Measurements from ENCODE around the gene HDAC4. TPM values are rescaled to one million over a fixed set of nuclear protein-coding genes. Genes with fewer than 3 reads are reported as not detected.
A peak's percentile ranks its signal among the peaks of the same experiment; 100 is the strongest.

The HDAC4 gene
- total RNA-seq, 2 donors from 2014 or later: 22.3 to 48.6 TPM

- Mint-ChIP-seq H3K4me3 (no peak overlapping the region), H3K27ac (peak overlapping the region in 1 of 2 donors; percentile 62), H3K9me3 (no peaks in the 10 kb centered on the region), H3K4me1 (ENCODE audit: low read depth in 2 of 2) (peaks cover 40 to 50% of the 10 kb centered on the region in 2 donors), H3K27me3 (no peaks in the 10 kb centered on the region), H3K36me3 (no peaks in the 10 kb centered on the region)
- DNase-seq (ENCODE audit: low spot score) (no peak), ATAC-seq (no peak)
Measured at GRCh38 chr2:239215136-239215925, 185.5 kb downstream of the HDAC4 start.

DNA sequence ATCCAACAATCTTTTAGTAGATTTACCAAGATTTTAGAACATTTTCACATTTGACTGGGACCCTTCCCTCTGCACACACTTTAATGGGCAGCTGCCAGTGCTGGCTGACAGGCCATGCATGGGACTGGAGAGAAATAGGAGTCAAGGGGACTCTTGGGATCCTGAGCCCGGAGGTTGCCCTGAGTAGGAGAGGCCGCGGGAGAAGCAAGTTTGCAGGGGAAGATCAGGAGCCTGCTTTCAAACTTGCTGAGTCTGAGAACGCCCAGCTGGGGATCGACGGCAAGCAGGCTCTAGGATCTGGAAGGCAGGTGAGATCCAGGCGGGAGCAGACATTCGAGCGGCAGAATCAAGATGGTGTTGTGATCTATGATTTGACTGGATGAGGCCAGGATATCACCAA, 186.1 kb downstream of the HDAC4 start:
- ATAC-seq (no peak), DNase-seq (ENCODE audit: low spot score) (no peak)
- Mint-ChIP-seq H3K36me3 (no peaks in the 10 kb centered on the region), H3K4me1 (ENCODE audit: low read depth in 2 of 2) (peaks cover 40 to 46% of the 10 kb centered on the region in 2 donors), H3K27ac (peak overlapping the region in 1 of 2 donors; percentile 62), H3K27me3 (no peaks in the 10 kb centered on the region), H3K4me3 (no peak overlapping the region), H3K9me3 (no peaks in the 10 kb centered on the region)

DNA sequence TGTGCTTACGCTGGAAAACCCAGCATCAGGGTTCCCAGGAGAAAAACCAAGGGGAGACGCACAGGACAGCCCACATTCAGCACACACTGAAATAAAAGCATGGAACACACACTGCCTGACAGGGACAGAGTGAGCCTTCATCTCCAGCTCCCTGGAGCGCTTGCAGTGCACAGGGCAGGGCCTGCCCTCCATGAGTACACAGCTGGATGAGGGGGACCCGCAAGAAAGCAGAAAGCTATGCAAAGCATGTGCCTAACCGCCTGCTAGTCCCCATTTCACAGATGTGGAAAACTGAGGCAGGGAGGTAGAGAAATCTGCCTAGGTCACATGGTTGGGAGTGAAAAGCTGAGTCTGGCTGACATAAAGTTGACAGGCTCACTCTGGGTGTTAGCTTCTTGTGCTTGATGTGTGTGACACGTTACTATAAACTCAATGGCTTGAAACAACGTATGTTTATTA, 187.1 kb downstream of the HDAC4 start:
- Mint-ChIP-seq H3K27me3 (no peaks in the 10 kb centered on the region), H3K36me3 (no peaks in the 10 kb centered on the region), H3K27ac (peak overlapping the region in 1 of 2 donors; percentile 62), H3K4me1 (ENCODE audit: low read depth in 2 of 2) (peaks cover 38 to 46% of the 10 kb centered on the region in 2 donors), H3K4me3 (no peak overlapping the region), H3K9me3 (no peaks in the 10 kb centered on the region)
- DNase-seq (ENCODE audit: low spot score) (no peak), ATAC-seq (no peak)

DNA sequence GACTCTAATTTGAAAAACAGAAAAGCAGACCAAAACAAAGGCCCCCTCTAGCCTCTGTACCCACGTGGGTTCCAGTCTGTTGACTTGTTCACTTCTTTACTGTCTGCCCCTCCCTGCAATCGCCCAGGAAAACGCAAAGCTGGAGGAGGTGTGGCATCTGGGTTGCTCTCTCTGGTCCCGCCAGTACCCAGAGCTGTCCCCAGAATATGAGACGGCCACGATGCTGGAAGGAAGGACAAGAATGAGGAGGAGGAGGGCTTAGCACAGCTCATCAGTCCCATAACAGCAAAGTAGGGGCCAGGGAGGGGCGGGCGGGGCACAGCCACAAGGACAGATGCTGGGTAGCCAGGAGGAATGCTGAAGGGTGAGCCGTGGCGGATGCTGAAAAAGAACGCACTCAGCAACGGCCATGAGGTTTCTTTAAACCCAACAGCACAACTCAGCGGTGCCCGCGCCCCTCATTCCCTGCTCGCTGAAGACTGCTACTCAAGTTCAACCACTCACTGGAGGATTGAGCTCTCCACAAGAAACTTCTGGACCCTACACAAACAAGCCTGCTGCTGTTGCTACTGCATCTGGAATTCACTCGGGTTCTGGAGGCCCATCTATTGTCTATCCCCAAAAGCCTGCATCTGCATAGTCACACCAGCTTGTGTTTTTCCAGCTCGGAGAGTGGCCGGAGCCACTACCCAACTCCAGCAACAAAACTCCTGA, 187.7 kb downstream of the HDAC4 start:
- Mint-ChIP-seq H3K9me3 (no peaks in the 10 kb centered on the region), H3K27ac (peak overlapping the region in 1 of 2 donors; percentile 57), H3K4me1 (ENCODE audit: low read depth in 2 of 2) (peaks cover 42 to 44% of the 10 kb centered on the region in 2 donors), H3K27me3 (no peaks in the 10 kb centered on the region), H3K36me3 (no peaks in the 10 kb centered on the region), H3K4me3 (no peak overlapping the region)
- no peak for ATAC-seq
- DNase-seq (ENCODE audit: low spot score): no peak

DNA sequence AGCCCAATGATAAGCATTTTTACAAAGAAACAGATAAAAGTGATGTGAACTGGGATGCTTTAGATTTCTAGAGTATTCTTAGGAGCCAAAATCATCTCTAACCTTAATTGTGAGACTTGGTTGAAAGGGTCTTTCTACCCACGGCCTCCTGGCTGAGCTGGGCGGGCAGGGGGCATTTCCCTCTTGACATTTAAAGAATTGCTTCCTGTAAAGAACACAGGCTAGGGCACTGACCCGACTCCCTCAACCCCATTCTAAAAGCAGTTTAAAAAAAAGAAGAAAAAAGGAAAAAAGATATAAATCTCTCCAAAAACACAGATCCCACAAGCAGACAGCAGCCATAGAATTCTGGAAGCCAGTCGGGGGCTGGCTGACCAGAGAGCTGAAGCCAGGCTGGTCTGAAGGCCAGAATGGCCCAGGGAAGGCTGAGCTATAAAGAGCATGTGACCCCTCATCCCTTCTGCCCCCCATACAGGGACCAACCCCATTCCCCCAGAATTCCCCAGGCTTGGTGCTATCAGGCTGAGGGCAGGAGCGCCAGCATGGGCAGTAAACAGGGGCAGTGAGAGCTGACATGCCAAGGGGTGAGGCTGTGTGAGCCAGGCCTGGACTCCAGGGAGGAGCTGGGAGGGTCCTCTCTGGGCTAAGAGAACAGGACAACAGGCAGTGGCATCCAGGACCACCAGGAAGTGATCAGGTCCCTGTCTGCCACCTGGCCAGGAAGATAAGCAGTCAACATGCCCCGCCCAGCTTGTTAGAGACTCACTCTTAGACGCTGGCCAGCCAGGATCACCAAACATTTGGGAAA, 188.5 kb downstream of the HDAC4 start:
- DNase-seq (ENCODE audit: low spot score) (no peak), ATAC-seq (no peak)
- Mint-ChIP-seq H3K4me3 (no peak overlapping the region), H3K27me3 (no peaks in the 10 kb centered on the region), H3K9me3 (no peaks in the 10 kb centered on the region), H3K4me1 (ENCODE audit: low read depth in 2 of 2) (peaks cover 36 to 39% of the 10 kb centered on the region in 2 donors), H3K36me3 (no peaks in the 10 kb centered on the region), H3K27ac (peak overlapping the region in 1 of 2 donors; percentile 57)

DNA sequence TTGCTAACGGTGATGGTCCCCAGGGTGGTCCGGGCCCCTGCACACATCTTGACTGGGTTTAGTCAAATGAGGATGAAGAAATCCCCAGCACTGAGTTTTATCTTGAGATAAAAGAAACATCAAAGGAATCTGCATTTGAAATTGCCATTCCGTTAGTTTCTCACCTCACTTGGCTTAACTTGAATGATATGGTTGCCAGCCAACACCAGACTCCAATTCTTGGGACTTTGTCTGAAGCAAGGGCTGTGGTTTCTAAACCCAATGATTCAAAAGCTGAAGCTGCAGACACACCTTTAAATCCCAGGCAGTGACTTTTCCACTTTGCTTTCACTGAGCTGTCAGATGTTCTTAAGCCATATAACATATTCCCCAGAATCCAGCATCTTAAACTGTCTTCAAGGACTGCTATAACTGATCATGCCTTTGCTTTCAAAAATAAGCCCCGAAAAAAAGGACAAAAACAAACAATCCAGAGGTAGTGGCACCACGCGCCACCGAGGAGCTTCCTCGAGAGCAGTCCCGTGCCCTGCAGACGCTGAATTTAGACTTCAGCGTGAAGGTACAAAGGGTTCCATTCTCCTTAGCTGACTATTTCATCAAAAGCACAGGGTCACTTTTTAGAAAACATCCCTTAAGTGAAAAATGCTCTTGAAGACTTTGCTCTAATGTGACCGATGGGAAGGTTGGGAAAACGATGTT, 189.3 kb downstream of the HDAC4 start:
- Mint-ChIP-seq H3K27ac (peak overlapping the region in 1 of 2 donors; percentile 57), H3K4me1 (ENCODE audit: low read depth in 2 of 2) (peaks cover 28 to 37% of the 10 kb centered on the region in 2 donors)
- no peak for ATAC-seq

GRCh38 chr2:239209783-239210182, 191.0 kb downstream of the HDAC4 start:
- ATAC-seq (no peak), DNase-seq (ENCODE audit: low spot score) (no peak)
- no peaks in the 10 kb centered on the region for H3K9me3 Mint-ChIP-seq
- no peak overlapping the region for H3K27ac Mint-ChIP-seq
- H3K36me3 Mint-ChIP-seq: no peaks in the 10 kb centered on the region
- H3K27me3 Mint-ChIP-seq: no peaks in the 10 kb centered on the region
- peaks cover 29 to 38% of the 10 kb centered on the region in 2 donors for H3K4me1 Mint-ChIP-seq (ENCODE audit: low read depth in 2 of 2)
- H3K4me3 Mint-ChIP-seq: no peak overlapping the region

More for the DNA sequence above, 189.3 kb downstream of the HDAC4 start:
- H3K36me3 Mint-ChIP-seq: no peaks in the 10 kb centered on the region
- H3K9me3 Mint-ChIP-seq: no peaks in the 10 kb centered on the region
- no peak for DNase-seq (ENCODE audit: low spot score)
- H3K27me3 Mint-ChIP-seq: no peaks in the 10 kb centered on the region
- no peak overlapping the region for H3K4me3 Mint-ChIP-seq

DNA sequence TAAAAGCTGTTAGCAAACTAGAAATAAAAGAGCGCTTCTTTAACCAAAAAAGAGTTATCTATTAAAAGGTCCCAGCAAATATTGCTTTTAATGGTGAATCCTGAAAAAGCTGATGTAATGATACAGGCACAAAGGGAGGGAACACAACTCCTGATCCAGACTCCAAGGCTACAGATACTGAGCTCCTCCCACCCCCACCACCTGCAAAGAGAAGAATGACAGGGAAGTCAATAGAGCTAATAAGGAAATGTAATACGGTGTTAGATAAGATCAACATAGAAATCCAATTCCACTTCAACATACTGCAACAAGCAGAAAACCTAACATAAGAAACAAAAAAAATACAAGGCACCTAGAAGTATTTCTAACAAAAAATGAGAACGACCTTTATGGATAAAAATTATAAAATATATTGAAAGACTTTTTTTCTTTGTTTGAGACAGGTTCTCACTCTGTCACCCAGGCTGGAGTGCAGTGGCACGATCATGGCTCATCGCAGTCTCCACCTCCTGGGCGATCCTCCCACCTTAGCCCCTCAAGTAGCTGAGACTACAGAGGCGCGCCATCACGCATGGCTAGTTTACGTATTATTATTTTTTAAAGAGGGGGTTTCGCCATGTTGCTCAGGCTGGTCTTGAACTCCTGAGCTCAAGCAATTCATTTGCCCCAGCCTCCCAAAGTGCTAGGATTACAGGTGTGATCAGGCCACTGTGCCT, 192.2 kb downstream of the HDAC4 start:
- H3K4me3 Mint-ChIP-seq: no peak overlapping the region
- no peaks in the 10 kb centered on the region for H3K9me3 Mint-ChIP-seq
- DNase-seq (ENCODE audit: low spot score): no peak
- no peaks in the 10 kb centered on the region for H3K36me3 Mint-ChIP-seq
- H3K27me3 Mint-ChIP-seq: no peaks in the 10 kb centered on the region
- no peak for ATAC-seq
- peaks cover 22 to 35% of the 10 kb centered on the region in 2 donors for H3K4me1 Mint-ChIP-seq (ENCODE audit: low read depth in 2 of 2)
- no peak overlapping the region for H3K27ac Mint-ChIP-seq

- Mint-ChIP-seq H3K36me3 (no peaks in the 10 kb centered on the region), H3K4me3 (no peak overlapping the region), H3K27me3 (no peaks in the 10 kb centered on the region), H3K27ac (peak overlapping the region in 1 of 2 donors; percentile 11), H3K9me3 (no peaks in the 10 kb centered on the region), H3K4me1 (ENCODE audit: low read depth in 2 of 2) (peaks cover 16 to 38% of the 10 kb centered on the region in 2 donors)
- DNase-seq (ENCODE audit: low spot score) (no peak), ATAC-seq (no peak)
Measured at GRCh38 chr2:239206851-239207250, 194.0 kb downstream of the HDAC4 start.

DNA sequence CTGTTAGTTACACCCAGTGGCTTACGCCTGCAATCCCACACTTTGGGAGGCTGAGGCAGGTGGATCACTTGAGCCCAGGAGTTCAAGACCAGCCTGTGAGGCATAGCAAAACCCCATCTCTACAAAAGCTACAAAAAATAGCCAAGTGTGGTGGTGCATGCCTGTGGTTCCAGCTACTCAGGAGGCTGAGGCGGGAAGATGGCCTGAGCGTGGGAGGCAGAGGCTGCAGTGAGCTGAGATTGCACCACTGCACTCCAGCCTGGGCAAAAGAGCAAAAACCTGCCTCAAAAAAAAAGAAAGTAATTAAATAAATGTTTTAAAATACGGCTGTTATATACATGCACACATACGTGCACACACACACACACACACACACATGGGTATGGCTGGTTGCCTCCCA, 194.8 kb downstream of the HDAC4 start:
- H3K4me3 Mint-ChIP-seq: no peak overlapping the region
- ATAC-seq (no peak), DNase-seq (ENCODE audit: low spot score) (no peak)
- H3K4me1 Mint-ChIP-seq (ENCODE audit: low read depth in 2 of 2): peaks cover 10 to 40% of the 10 kb centered on the region in 2 donors
- H3K27ac Mint-ChIP-seq: peak overlapping the region in 1 of 2 donors; percentile 5
- H3K36me3 Mint-ChIP-seq: no peaks in the 10 kb centered on the region
- no peaks in the 10 kb centered on the region for H3K27me3 Mint-ChIP-seq
- H3K9me3 Mint-ChIP-seq: no peaks in the 10 kb centered on the region

GRCh38 chr2:239204876-239205468, 195.8 kb downstream of the HDAC4 start:
- H3K36me3 Mint-ChIP-seq: no peaks in the 10 kb centered on the region
- H3K4me1 Mint-ChIP-seq (ENCODE audit: low read depth in 2 of 2): peaks cover 10 to 42% of the 10 kb centered on the region in 2 donors
- ATAC-seq (no peak), DNase-seq (ENCODE audit: low spot score) (no peak)
- no peaks in the 10 kb centered on the region for H3K27me3 Mint-ChIP-seq
- peak overlapping the region in 1 of 2 donors; percentile 5 for H3K27ac Mint-ChIP-seq
- no peaks in the 10 kb centered on the region for H3K9me3 Mint-ChIP-seq
- no peak overlapping the region for H3K4me3 Mint-ChIP-seq

DNA sequence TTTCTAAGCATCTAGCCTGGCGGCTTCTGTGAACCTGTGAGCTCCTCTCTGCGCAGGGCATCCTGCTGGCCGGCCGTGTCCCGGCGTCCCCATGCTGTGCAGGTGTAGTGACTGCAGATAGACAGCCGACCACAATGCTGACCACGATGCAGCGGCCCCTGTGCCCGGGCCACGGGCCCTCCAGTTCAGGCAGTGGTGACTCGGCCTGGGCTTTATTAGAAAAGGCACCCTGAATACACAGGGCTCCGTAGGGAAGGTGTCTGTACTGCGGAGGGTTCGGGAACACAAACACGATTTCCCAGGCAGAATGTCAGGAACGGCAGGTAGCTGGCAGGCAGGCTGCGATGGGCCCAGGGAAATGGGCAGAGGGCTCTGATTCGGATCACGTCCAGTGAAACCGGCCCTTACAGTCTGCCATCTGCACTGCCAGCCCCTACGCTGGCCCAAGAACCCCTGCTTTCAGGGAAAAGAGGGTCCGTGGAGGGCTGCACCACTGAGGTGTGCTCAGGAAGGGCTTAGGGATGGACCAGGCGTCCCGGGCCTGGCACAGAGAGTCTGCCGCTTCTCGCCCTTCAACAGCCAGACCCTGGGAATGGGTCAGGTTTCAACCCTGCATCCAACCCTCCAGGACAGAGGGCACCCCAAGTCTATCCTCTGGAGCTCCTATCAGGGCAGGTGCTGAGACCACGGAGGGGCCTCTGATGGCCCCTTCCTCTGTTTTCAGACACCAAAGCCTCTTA, 196.5 kb downstream of the HDAC4 start:
- no peaks in the 10 kb centered on the region for H3K9me3 Mint-ChIP-seq
- DNase-seq (ENCODE audit: low spot score) (no peak), ATAC-seq (no peak)
- H3K36me3 Mint-ChIP-seq: no peaks in the 10 kb centered on the region
- H3K4me1 Mint-ChIP-seq (ENCODE audit: low read depth in 2 of 2): peaks cover 10 to 43% of the 10 kb centered on the region in 2 donors
- H3K27me3 Mint-ChIP-seq: no peaks in the 10 kb centered on the region
- H3K27ac Mint-ChIP-seq: no peak overlapping the region
- H3K4me3 Mint-ChIP-seq: no peak overlapping the region
